Kasumi-1 (cell line): ENCODE data around the gene CREB1.
A peak's percentile ranks its signal among the peaks of the same experiment; 100 is the strongest.
"Not testable (repeated sequence)": the region's sequence is repeated elsewhere in the genome, so short reads cannot be mapped to it uniquely, and the experiment has no call there.

Source experiments
- DNase-seq, 2 experiments: peaks; one replicate each; lab custom pipeline; 2025; lab: John Stamatoyannopoulos, UW

CREB1 gene

DNA sequence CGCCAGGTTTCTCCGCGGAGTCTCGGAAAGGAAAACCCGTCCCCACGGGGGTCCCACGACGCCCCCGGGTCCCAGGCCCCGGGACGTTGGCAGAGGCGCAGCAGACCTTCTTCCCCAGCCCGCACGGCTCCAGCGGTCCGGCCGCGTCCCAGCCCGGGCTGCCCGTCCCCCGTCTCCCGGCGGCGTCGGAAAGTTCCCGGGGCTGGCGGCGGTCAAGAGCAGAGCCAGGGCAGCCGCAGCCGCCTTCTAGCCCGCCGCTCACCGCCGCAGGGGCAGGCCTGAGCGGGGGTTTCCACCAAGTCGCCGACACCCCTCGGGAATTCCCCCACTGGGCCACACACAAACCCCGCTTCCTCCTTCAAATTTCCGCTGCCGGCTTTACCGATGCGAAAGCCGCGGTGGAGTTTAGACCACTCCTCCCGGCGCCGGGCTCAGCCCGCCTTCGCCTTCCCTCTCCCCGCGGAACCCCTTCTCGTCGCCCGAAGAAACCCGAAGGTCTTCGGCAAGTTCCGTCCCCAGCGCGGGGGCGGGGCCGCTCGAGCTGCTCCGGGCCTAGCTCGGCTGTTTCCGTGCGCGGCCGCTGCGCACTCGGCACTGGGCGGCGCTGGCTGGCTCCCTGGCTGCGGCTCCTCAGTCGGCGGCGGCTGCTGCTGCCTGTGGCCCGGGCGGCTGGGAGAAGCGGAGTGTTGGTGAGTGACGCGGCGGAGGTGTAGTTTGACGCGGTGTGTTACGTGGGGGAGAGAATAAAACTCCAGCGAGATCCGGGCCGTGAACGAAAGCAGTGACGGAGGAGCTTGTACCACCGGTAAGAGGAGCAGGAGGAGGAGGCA lies at the start of gene CREB1:
Gene CREB1 (plus strand): TSS at position 633 of the 830 bp plus-strand sequence. CDS start 25,674 bp downstream, outside the sequence.
- DNase-seq, result peak; percentile 85 to 88

DNA sequence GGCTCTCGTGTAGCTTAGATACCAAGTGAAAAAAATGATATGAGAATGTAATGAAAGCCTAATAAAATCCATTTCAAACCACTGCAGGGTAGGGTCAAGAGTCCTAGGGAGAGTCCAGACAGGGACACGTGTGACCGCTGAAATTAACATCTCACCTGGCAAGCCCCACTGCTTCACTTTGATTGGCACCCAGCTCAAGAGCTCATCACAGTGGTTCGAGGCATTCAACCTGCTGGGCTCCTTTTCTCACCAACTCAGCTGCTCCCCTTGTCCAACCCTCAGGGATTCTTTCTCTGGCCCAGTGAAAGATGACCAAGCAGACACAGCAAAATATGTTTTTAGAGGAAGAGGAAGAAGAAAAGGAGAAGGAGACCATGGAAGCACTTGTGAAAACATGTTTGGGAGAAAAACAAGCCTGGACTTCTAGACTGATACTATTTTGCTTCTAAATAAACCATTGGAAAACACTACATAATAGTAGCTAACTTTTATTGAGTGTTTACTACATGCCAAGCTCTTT lies 49.2 kb upstream of the CREB1 start:
- DNase-seq, result no peak

DNA sequence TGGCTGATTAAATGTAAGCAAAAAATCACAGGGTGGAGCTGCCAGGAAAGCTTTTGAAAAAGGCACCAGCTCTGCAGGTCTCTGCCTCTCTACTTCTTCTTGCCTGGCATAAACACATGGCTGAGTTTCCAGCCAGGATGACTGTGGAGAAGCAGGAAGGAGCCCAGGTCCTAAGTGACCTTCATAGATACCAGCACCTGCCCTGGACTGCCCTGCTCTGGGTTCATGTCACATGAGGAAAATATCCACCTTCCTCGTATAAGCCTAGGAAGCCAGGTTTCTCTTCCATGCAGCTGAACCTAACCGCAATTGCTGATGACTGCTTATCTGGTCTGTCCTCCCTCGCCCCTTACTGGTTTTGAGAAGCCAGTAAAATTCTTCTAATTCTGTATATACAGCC lies 47.8 kb upstream of the CREB1 start:
- DNase-seq, result no peak

DNA sequence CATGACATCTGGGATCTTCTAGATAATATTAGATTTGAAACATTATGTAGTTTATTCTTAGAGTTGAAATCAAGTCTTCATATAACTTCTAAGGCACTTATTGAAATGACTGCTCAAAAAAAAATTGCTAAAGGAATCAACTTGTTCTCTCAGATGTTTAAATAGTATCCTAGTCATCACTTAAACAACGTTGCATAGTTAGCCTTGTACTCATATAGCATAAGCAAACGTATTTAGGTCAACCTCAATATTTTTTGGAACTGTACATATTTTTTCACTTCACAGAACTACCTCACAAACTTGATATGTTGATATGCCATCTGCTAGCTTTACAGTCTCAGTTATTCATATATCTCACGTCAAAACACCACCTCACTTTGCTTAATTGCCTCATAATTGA lies 47.1 kb upstream of the CREB1 start:
- DNase-seq, result no peak

DNA sequence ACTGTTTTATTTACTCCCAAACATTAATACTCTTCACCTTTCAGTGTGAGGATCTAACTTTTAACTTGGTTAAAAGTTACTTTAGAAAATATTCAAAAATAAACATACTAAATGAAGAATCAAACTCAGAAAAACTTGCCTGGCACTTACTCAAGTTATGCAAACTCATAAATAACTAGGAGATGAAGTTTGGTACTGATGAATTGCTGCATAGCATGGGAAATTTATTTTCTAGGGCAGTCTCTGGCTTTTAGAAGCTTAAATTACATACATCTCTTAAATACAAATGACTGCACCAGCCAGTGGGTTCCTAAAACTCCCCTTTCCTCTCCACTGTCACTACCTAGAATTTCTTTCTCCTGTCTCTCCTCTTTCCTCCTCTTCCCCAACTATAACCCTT lies 46.7 kb upstream of the CREB1 start:
- DNase-seq, result no peak

DNA sequence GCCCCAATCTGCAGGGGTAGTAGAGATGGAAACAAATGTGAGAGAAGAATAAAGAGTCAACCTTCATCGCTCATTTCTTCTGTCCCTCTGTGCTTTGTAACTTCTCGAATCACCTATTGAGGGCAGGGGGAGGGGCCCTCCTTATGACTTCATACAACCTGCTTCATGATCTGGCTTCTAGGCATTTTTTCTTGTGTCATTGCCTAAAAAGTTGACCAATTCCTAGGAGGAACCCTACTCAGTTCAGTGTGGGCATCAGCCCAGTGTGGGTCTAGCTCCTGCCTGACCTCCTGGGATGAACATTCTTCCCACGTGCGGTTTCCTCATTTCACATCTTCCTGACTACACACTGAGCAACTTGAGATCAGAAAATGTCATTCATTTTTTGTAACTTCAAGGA lies 46.3 kb upstream of the CREB1 start:
- no peak for DNase-seq

DNA sequence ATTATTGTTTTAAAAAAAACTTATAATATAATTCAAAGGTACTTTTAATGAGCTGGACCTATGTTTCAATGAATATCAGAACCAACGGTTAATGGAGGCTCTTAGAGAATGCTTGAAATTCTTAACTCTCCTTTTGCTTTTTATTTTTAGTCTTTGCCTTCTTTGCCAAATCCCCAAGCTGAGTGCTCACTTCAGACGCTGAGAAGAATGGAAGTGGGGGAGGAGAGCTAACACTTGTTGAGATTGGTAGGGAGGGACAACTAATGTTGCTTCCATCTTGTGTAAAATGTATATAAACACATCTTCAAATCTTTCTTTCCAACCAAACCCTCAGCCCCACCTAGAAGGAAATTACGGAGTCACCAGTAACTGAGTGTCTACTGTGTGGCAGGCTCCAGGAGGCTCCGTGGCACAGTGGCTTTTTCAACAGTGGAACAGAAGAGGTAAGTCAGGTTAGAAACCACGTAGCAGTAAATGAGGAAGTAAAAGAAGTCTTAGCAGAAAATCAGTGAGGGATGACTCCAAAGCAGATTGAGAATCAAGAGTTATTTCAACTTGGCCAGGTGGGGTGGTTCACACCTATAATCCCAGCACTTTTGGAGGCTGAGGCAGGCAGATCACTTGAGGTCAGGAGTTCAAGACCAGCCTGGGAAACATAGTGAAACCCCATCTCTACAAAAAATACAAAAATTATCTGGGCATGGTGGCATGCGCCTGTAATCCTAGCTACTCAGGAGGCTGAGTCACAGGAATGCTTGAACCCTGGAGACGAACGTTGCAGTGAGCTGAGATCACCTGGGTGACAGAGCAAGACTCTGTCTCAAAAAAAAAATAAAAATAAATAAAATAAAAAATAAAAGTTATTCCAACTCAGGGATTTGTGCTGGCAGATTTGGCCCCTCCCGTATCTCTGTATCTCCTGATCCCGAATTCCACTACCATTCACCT lies 45.0 kb upstream of the CREB1 start:
- DNase-seq, result peak in 1 of 2 experiments; percentile 4

DNA sequence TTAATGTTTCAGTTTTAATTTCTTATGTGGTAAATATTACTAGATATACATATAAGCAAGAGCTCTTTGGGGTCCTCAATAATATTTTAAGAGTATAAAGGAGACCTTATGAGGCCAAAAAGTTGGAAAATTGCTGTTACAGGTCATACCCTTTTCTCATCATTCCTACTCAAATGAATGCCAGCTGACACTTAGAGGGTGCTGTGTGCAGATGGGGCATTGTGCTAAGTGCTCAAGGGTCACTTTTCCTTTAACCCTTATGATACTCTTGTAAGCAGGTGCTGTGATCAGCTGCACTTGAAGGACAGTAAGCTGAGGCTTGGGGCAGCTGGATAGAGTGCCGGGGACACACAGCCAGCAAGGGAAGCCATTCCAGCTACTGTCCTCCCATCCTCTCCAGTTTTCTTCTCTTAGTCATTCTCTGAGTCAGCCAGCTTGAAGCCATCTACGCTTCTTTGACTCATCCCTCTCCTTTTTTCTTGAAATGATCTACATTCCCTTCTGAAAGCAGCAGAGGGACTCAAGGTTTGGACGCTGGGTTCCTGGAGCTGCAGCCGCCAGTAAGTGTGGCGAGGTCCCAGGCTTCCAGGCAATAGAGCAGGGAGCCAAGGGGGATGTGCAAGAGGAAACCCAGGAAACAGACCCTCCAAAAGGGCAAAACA lies 42.0 kb upstream of the CREB1 start:
- no peak for DNase-seq

DNA sequence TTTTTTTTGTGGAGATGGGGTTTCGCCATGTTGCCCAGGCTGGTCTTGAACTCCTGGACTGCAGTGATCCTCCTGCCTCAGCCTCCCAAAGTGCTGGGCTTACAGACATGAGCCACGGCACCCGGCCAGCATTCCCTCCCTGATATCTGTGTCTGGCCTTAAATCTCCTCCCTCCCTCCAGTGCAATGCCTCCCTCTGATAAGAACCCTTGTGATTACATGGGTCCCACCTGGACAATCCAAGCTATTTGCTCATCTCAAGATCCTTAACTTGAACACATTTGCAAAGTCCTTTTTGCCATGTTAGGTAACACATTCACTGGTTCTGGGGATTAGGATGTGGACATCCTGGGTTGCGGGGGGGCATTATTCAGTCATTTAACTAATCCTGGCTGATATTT lies 40.5 kb upstream of the CREB1 start:
- no peak for DNase-seq

DNA sequence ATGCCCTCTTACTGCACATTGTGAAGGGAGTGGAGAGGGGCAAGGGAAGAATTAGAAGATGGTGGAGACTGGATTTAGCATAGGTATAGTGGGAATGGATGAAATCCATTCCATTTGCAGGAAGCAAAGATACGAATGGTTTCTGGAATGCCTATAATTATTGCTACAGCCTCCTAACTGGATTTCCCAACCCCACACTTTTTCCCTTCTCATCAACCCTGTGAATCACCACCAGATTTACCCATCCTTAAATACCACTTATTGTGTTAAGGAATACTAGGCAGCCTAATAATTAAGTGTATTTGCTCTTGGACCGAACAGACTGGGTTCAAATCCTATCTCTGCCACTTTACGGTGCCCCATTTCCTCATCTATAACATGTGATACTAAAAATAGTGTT lies 39.3 kb upstream of the CREB1 start:
- DNase-seq, result no peak

DNA sequence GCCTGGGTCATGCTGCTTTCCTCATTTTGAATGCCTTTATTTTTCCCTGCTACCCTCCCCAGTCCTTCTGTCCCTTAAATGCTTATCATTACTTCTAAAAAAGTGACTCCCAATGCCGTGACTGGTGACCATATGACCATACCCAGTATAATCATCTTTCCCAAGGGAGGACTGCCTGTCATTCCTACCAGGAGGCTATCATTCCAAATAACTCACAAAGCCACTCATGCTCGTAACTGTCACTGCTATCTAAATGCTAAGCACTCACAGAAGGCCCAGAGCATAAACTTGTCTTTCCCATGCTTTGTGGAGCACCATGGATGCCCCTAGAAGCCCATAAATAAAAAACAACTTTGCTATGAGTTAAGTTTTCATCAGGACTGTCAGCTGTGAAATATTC lies 38.7 kb upstream of the CREB1 start:
- no peak for DNase-seq

DNA sequence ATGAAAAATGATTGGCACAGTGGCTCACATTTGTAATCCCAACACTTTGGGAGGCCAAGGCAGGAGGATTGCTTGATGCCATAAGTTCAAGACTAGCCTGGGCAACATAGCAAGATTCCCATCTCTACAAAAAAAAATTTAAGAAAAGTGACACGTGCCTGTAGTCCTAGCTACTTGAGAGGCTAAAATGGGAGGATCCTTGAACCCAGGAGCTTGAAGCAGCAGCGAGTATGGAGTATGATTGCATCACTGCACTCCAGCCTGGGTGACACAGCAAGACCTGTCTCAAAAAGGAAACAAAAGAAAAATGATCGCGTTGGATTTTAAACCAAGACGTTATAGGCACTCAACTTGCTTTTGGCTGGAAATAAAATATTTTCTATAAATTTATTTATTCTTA lies 37.8 kb upstream of the CREB1 start:
- no peak for DNase-seq

DNA sequence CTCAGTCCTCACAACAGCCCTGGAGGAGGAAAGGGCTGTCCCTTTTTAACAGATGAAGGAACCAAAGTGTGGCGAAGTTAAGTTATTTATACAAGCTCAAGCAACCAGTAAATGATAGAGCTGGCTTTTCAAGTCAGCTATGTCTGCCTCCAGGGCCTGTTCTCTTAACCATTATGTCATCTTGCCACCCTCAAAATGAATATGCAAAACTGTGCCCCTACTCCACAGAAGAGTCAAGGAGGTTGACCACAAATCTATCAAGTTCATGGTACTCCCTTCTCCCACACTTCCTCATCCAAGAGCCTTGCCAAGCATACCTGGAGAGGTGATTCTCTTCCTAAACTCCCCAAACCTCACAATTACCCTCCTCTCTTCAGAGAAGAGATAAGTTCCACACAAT lies 37.3 kb upstream of the CREB1 start:
- no peak for DNase-seq

DNA sequence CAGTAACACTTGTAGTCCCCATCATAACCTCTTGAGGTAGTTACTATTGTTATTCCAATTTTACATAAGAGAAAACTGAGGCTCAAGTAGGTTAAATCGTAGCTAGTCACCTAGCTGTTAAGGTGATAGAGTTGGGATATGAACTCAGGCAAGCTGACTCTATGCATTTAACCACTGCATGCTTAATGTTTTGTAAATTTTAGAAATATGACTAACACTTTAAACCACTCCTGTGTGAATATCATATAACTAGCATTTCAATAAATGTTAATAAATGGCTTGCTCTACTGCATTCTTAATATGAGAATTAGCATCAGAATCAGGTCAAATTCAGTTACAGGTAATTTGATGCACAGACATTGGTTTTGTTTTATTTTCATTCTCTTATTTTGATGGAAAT lies 35.6 kb upstream of the CREB1 start:
- DNase-seq, result no peak

DNA sequence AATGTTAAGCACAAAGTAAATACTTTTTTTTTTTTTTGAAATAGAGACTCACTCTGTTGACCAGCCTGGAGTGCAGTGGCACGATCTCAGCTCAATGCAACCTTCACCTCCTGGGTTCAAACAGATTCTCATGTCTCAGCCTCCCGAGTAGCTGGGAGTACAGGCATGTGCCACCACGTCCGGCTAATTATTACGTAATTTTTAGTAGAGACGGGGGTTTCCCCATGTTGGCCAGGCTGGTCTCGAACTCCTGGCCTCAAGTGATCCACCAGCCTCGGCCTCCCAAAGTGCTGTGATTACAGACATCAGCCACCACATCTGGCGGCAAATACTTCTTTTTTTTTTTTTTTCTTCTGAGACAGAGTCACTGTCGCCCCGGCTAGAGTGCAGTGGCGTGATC lies 32.8 kb upstream of the CREB1 start:
- not testable (repeated sequence) for DNase-seq

DNA sequence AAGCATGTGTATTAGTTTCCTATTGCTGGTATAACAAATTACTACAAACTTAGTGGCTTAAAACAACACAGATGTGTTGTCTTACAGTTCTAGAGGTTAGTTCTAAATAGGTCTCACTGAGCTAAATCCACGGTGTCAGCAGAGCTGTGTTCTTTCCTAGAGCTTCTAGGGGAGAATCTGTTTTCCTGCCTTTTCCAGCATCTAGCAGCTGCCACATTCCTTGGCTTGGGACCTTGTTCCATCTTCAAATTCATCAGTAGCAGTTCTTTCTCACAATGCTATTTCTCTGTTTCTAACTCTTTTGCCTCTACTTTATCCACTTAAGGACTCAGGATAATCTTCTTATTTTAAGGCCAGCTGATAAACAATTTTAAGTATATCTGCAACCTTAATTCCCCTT lies 32.2 kb upstream of the CREB1 start:
- DNase-seq, result no peak

DNA sequence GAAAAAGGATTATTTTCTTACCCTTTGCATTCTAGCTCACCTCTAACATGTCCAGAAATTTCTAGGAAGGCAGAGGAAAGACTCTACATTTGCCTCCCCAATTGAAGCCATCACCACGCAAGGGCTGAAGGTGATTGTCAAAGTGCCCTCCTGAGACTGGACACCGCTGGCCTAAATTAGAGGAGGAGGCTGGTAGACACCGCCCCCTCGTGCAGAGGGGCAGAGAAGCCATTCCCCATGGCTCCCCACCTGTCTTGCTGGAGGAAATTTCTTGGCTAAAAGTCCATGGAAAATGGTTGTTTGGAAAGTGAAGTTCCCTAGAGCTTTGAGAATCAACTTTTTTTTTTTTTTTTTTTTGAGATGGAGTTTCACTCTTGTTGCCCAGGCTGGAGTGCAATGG lies 31.3 kb upstream of the CREB1 start:
- DNase-seq, result no peak

DNA sequence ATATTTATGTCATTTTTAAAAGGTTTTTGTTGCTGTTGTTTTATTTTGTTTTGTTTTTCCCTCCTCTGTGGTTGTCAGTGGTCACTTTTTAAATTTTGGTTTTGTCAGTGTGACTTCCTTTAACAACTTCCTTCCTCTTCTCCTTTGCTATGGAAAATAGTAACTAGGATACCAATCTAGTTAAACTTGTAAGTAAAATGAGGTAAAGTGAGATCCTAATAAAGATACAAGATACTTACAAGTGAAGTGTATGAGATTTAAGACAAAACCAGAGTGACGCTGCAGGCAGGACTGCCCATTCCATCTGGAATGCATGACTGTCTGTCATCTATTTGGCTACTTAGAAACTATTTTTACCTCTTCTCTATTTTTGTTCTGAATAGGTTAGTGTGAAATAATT lies 30.6 kb upstream of the CREB1 start:
- peak; percentile 9 to 23 for DNase-seq

DNA sequence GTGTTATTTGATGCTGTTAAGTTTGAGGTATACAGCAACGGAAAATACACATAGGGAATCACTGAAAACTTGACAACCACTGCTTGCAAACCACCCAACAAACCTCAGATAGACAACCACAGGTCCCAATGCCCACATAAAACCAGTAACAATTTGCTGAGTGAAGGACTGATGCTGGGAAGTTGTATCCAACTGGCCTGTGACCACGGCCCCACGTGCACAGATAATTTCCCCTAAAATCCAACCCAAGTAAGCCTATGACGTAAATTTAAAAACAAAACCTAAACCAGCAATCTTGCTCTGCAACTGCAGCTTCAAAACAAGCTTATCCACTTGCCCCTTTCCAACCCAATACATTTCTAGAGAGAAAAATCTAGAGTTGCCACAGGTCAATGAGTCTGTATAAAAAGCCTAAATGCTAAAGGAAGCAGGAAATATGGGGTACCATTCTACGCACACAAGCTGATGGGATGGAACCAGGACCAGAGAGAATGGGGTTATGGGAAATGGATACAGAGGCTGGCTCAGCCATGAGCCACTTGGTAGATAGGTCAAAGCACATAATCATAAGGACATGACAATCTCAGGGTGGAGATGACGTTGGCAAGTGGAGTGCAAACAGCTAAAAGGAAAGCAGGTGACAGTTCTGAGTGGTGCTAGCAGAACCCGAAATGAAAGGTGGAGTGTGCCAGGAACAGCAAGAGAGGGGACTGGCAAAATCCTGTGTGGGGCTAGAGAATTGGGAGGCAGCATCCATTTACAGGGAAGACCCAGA lies 27.8 kb upstream of the CREB1 start:
- no peak for DNase-seq

DNA sequence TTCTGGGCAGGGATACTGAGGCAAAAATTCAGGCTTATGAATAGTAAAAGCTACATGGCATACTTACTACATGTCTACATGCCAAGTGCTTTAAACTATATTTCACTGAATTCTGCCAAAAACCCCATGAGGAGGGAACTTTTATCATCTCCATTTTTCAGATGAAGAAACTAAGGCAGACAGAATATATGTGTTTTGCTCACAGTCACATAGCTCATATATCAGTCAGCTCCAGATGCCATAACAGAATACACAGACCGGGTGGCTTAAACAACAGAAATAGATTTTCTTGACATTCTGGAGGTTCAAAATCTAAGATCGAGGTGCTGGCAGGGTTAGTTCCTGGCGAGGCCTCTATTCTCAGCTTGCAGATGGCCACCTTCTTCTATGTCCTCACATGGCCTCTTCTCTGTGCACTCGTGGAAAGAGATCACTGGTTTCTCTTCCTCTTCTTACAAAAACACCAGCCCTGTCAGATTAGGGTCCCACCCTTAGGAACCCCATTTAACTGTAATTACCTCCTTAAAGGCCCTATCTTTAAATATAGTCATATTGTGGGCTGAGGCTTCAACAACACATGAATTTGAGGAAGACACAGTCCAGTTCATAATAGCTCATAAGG lies 27.1 kb upstream of the CREB1 start:
- DNase-seq, result no peak

DNA sequence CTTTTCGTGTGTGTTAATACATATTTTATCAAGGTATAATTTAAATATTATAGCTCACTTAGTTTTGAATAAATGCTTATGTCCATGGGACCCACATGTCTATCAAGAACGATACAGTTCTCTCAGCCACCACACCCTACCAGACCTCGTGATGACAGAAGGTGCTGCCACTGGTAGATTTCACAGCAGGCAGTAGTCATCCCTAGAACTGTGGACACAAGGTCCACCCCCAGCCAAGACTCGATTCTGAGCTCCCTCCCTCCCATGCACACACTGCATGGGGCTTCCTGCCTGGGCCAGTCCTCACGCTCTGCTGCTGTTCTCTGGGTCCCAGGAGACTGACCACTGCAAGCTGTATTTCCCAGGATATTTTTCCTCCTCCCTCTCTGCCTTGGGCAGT lies 26.5 kb upstream of the CREB1 start:
- DNase-seq, result no peak
